A549 (cell line): ENCODE results near the gene HOXC12. TPM values are rescaled to one million over a fixed set of nuclear protein-coding genes. Genes with fewer than 3 reads are reported as not detected.

Experiments used
- ATAC-seq, 2 experiments: fragments of 200-7000 bp in 1 of 2; fragments of >200 bp in 1 of 2; cut with Nextera tagmentation in 1 of 2; cut with Tn5 transposase in 1 of 2; 3 replicates each; pipeline versions ENCODE4 v1.8.0 to v1.9.1; 2018 to 2020; ENCODE audit warnings: mild to moderate bottlenecking in 1 of 2, moderate library complexity in 1 of 2
- CTCF ChIA-PET: fragments of 300-600 bp; sonication (Branson Sonifier 250); formaldehyde crosslinking; extraction: SDS; loops from one replicate; lab custom pipeline; 2021; ENCODE audit warnings: antibody characterized with exemption, inconsistent platforms; lab: Yijun Ruan, JAX
- POLR2A ChIA-PET: fragments of 350-600 bp; formaldehyde crosslinking; extraction: SDS; loops from one replicate; lab custom pipeline; 2021; ENCODE audit warnings: antibody characterized with exemption, inconsistent platforms; lab: Yijun Ruan, JAX
- DNase-seq, 2 experiments: peaks; one replicate each; pipeline versions ENCODE4 v3.0.0 to v3.0.0-alpha.2; 2011 to 2016; ENCODE audit warnings: low read depth in 1 of 2, low spot score in 1 of 2
- FAIRE-seq: peaks from 2 replicates; lab custom pipeline; 2011; peaks lifted over from hg19 to GRCh38; lab: Jason Lieb, UNC
- H3K27ac ChIP-seq, 2 experiments: fragments of >200 bp; sonication (Bioruptor Twin); formaldehyde crosslinking; 3 replicates each; pipeline ENCODE4 v1.5.1; 2016 to 2017
- H3K4me1 ChIP-seq: fragments of >200 bp; sonication (Bioruptor Twin); formaldehyde crosslinking; 3 replicates; pipeline ENCODE4 v1.6.1; 2016
- H3K4me2 ChIP-seq: fragments of >200 bp; sonication (Bioruptor Twin); formaldehyde crosslinking; 3 replicates; pipeline ENCODE4 v1.6.1; 2016
- H3K4me3 ChIP-seq: fragments of >200 bp; sonication (Bioruptor Twin); formaldehyde crosslinking; 3 replicates; pipeline ENCODE4 v1.5.1; 2016
- H3K9me3 ChIP-seq: fragments of >200 bp; sonication (Bioruptor Twin); formaldehyde crosslinking; 3 replicates; pipeline ENCODE4 v1.6.1; 2016
- E2F6 ChIP-seq: IDR thresholded peaks from 2 replicates; pipeline ENCODE4 v1.6.1; 2012; ENCODE audit warnings: low read depth, borderline replicate concordance
- EP300 ChIP-seq, 2 experiments: fragments of >200 bp; sonication (Bioruptor Twin); formaldehyde crosslinking; IDR thresholded peaks; 2 replicates in 1 of 2; 3 replicates in 1 of 2; pipeline ENCODE4 v1.6.1; 2016 to 2017
- FOSB ChIP-seq: fragments of 250-450 bp; sonication (Bioruptor Pico); IDR thresholded peaks from 2 replicates; pipeline ENCODE4 v1.5.0; 2020; ENCODE audit warnings: mild to moderate bottlenecking, moderate library complexity
- FOXS1 ChIP-seq: fragments of 250-450 bp; sonication (Bioruptor Pico); IDR thresholded peaks from 2 replicates; pipeline ENCODE4 v1.5.0; 2020; ENCODE audit warnings: mild to moderate bottlenecking, moderate library complexity
- HEYL ChIP-seq: fragments of 250-450 bp; sonication (Bioruptor Pico); IDR thresholded peaks from 2 replicates; pipeline ENCODE4 v1.8.0; 2021; ENCODE audit warnings: mild to moderate bottlenecking, moderate library complexity
- HOXA7 ChIP-seq: fragments of 250-450 bp; sonication (Bioruptor Pico); IDR thresholded peaks from 2 replicates; pipeline ENCODE4 v1.5.0; 2020; ENCODE audit warnings: mild to moderate bottlenecking, moderate library complexity
- HOXB13 ChIP-seq: fragments of 250-450 bp; sonication (Bioruptor Pico); IDR thresholded peaks from 2 replicates; pipeline ENCODE4 v1.5.0; 2020; ENCODE audit warnings: low read depth, mild to moderate bottlenecking, moderate library complexity
- KDM5A ChIP-seq: fragments of 200-600 bp; sonication (generic); IDR thresholded peaks from 2 replicates; pipeline ENCODE4 v1.6.1; 2016; ENCODE audit warnings: antibody characterized with exemption, mild to moderate bottlenecking
- MAFK ChIP-seq: fragments of 450-650 bp; IDR thresholded peaks from 2 replicates; pipeline ENCODE4 v1.6.1; 2014; ENCODE audit not compliant: partially characterized antibody
- NFE2L2 ChIP-seq: fragments of 150-350 bp; conservative IDR thresholded peaks from 2 replicates; pipeline ENCODE4 v1.6.1; 2014; ENCODE audit warnings: low read length
- POLR2A ChIP-seq: IDR thresholded peaks from 2 replicates; pipeline ENCODE4 v1.6.1; 2012; ENCODE audit warnings: mild to moderate bottlenecking, low read length
- RAD21 ChIP-seq, 2 experiments: fragments of >200 bp in 1 of 2; sonication (Bioruptor Twin) in 1 of 2; formaldehyde crosslinking in 1 of 2; IDR thresholded peaks in 1 of 2; conservative IDR thresholded peaks in 1 of 2; 2 replicates in 1 of 2; 3 replicates in 1 of 2; pipeline ENCODE4 v1.6.1; 2012 to 2018; ENCODE audit warnings: inconsistent platforms in 1 of 2
- RARB ChIP-seq: fragments of 250-450 bp; sonication (Bioruptor Pico); IDR thresholded peaks from 2 replicates; pipeline ENCODE4 v1.8.0; 2021; ENCODE audit warnings: mild to moderate bottlenecking, moderate library complexity
- RCOR1 ChIP-seq: fragments of 150-350 bp; IDR thresholded peaks from 2 replicates; pipeline ENCODE4 v1.6.1; 2014; ENCODE audit warnings: antibody characterized with exemption, low read length, low read depth
- RFX5 ChIP-seq: fragments of 450-650 bp; IDR thresholded peaks from 2 replicates; pipeline ENCODE4 v1.7.1; 2014; ENCODE audit warnings: antibody characterized with exemption, mild to moderate bottlenecking, moderate library complexity
- RNF2 ChIP-seq: fragments of 200-600 bp; sonication (generic); IDR thresholded peaks from 2 replicates; pipeline ENCODE4 v1.6.1; 2016; ENCODE audit warnings: low read depth, mild to moderate bottlenecking, antibody characterized with exemption, moderate library complexity, borderline replicate concordance
- SMC3 ChIP-seq: fragments of >200 bp; sonication (Bioruptor Twin); formaldehyde crosslinking; IDR thresholded peaks from 3 replicates; pipeline ENCODE4 v1.6.1; 2018; ENCODE audit warnings: inconsistent platforms
- TFCP2L1 ChIP-seq: fragments of 250-450 bp; sonication (Bioruptor Pico); IDR thresholded peaks from 2 replicates; pipeline ENCODE4 v1.5.0; 2021; ENCODE audit warnings: mild to moderate bottlenecking
- TP53 ChIP-seq: fragments of 250-450 bp; sonication (Bioruptor Pico); IDR thresholded peaks from 2 replicates; pipeline ENCODE4 v1.5.0; 2021; ENCODE audit warnings: mild to moderate bottlenecking, moderate library complexity
- ZC3H11A ChIP-seq: fragments of 450-650 bp; IDR thresholded peaks from 2 replicates; pipeline ENCODE4 v1.6.1; 2014; ENCODE audit warnings: antibody characterized with exemption, mild to moderate bottlenecking
- WGBS: methylation state at CpG from one replicate; pipeline ENCODE4 v1.1.6; 2017; ENCODE audit errors: missing lambda C conversion rate; 5-methylcytosine and 5-hydroxymethylcytosine counted together
- polyA plus RNA-seq, 4 experiments: library from polyadenylated mRNA; depleted of rRNA in 3 of 4; stranded (reverse); fragments of >200 nt; fragmentation: RNase III in 1 of 4; extraction: RNeasy Plus Mini Kit Qiagen cat#74134 plus additional on column Dnase treatment in 1 of 4; gene quantifications; 2 replicates in 3 of 4; 3 replicates in 1 of 4; pipeline ENCODE4 v1.2.3, GENCODE V29; 2011 to 2017
- TF ChIP-seq, protein P1 (sequence below): fragments of >200 bp; sonication (Bioruptor Twin); formaldehyde crosslinking; IDR thresholded peaks from 3 replicates; pipeline ENCODE4 v1.6.1; 2016
- TF ChIP-seq, protein P2 (sequence below): fragments of >200 bp; sonication (Bioruptor Twin); formaldehyde crosslinking; IDR thresholded peaks from 2 replicates; pipeline ENCODE4 v1.6.1; 2016

Gene HOXC12
- polyA plus RNA-seq, 2 of the 4 experiments (the other 2 are of a cell fraction), result not detected

DNA sequence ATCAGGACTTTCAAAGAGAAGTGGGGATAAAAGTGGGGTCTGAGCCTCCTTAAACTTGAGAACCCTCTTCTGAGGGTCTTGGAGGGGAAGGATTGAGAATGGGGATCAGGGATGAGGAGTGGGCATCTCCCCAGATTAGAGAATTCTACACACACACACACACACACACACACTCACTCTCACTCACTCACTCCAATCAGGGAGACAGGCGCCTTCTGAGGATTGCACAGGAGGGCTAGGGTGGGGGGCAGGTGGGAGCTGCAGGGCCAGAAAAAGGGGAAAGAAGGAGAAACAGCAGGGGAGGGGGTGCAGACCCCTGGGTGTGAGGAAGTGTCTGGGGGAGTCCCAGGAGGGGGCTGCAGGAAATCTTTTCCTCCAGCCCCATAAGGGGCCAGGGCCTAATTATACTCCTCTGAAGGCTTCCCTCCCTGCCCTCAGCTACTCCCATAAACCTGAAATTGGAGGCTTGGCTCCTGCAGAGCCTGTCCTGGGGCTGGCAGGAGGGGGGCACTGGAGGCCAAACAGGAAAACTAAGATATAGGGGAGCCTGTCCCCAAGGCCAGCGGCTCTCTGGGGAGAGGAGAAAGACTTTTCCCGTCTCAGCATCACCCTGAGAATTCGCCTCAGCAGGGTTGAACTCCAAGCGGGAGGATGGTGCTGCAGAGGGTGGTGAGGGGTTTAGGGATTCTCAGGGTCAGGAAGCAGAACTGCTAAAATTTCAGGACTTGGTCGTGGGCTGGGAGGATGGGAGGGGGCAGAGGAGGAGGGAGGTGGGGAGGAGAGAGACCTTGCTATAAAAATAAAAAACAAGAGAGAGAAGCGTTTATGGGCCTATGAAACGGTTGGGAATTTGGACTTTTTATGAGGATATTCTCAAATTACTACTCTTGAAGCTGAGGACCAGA, 46.8 kb downstream of the HOXC12 start (continued):
- TF ChIP-seq FOSB (CRISPR knock-in tag) (no peak), RARB (CRISPR knock-in tag) (no peak), RFX5 (no peak), RCOR1 (no peak), E2F6 (no peak), SMC3 (no peak), RAD21 (conservative IDR thresholded peaks at IDR 0.05 in 1 of 2, IDR thresholded peaks at IDR 0.05 in 1 of 2) (no peak), MAFK (no peak), RNF2 (no peak)
- TF ChIP-seq, protein P1, sequence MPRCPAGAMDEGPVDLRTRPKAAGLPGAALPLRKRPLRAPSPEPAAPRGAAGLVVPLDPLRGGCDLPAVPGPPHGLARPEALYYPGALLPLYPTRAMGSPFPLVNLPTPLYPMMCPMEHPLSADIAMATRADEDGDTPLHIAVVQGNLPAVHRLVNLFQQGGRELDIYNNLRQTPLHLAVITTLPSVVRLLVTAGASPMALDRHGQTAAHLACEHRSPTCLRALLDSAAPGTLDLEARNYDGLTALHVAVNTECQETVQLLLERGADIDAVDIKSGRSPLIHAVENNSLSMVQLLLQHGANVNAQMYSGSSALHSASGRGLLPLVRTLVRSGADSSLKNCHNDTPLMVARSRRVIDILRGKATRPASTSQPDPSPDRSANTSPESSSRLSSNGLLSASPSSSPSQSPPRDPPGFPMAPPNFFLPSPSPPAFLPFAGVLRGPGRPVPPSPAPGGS, result no peak

GRCh38 chr12:54002278-54002914, 47.7 kb downstream of the HOXC12 start:
- H3K9me3 ChIP-seq, result no peaks in the 10 kb centered on the region
- H3K27ac ChIP-seq, result no peak overlapping the region
- H3K4me2 ChIP-seq, result no peak overlapping the region
- H3K4me1 ChIP-seq, result peaks cover 13% of the 10 kb centered on the region
- no peak for TF ChIP-seq TP53 (CRISPR knock-in tag)
- TF ChIP-seq, protein P2, sequence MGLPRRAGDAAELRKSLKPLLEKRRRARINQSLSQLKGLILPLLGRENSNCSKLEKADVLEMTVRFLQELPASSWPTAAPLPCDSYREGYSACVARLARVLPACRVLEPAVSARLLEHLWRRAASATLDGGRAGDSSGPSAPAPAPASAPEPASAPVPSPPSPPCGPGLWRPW, result no peak
- TF ChIP-seq HOXA7 (CRISPR knock-in tag), result no peak
- TF ChIP-seq E2F6, result no peak
- no peak for TF ChIP-seq NFE2L2
- TF ChIP-seq TFCP2L1, result no peak
- no peak for TF ChIP-seq POLR2A
- no peak for TF ChIP-seq HEYL
- TF ChIP-seq HOXB13 (CRISPR knock-in tag), result no peak
- TF ChIP-seq EP300 (IDR thresholded peaks at IDR 0.05), result no peak
- TF ChIP-seq ZC3H11A, result no peak
- no peak for TF ChIP-seq KDM5A
- DNase-seq (no peak), ATAC-seq (no peak), FAIRE-seq (no peak)
- H3K4me3 ChIP-seq, result no peak overlapping the region
- ChIA-PET POLR2A (no interaction called here), CTCF (interaction anchor here (0.8 to 28.7 kb wide), 11 partner anchors 11 to 255 kb away, joined by 3 to 1074 read pairs (median 40); partner anchors contain the start of genes HOXC10, HOXC5, HOXC6 and SMUG1)
- WGBS, result 88% methylated on average over 19 of the region's 19 CpGs

GRCh38 chr12:54002915-54003389, 48.2 kb downstream of the HOXC12 start:
- POLR2A ChIA-PET, result interaction anchor here (0.7 kb wide), 1 partner anchor 51 kb away, joined by 3 read pairs; no protein-coding TSS in a partner anchor
- no peak overlapping the region for H3K4me3 ChIP-seq
- no peaks in the 10 kb centered on the region for H3K9me3 ChIP-seq
- no peak for DNase-seq
- no peak overlapping the region for H3K4me2 ChIP-seq
- peaks cover 13% of the 10 kb centered on the region for H3K4me1 ChIP-seq
- no peak for ATAC-seq
- no peak overlapping the region for H3K27ac ChIP-seq
- WGBS, result 94% methylated on average over 19 of the region's 19 CpGs
- CTCF ChIA-PET, result interaction anchor here (0.9 to 28.7 kb wide), 11 partner anchors 8 to 256 kb away, joined by 3 to 1074 read pairs (median 40); partner anchors contain the start of genes HOXC10, HOXC5, HOXC6 and SMUG1
- TF ChIP-seq FOXS1 (CRISPR knock-in tag), result no peak
- FAIRE-seq, result no peak
